Stromal cell of bone marrow (primary cell): ENCODE measurements around the gene DPPA2.
A peak's percentile ranks its signal among the peaks of the same experiment; 100 is the strongest.

ENCODE experiments used
- DNase-seq: peaks from one replicate; pipeline ENCODE4 v3.0.0-alpha.2; 2012; ENCODE audit warnings: low read depth

The DPPA2 gene

DNA sequence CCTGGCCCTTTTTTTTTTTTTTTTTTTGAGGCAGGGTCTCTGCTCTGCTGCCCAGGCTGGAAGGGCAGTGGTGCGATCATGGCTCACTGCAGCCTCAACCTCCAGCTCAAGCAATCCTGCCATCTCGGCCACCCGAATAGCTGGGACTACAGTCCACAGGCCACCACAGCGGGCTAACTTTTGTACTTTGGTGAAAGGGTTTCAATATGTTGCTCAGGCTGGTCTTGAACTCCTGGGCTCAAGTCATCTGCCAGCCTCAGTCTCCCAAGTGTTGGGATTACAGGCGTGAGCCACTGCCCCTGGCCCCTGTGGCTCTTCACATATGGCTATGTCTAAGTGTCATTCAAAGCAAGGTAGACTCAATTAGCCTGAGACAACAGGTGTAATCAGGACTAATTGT lies 8.8 kb upstream of the DPPA2 start:
- no peak for DNase-seq

- no peak for DNase-seq
Observed at GRCh38 chr3:109313061-109313460, 3.3 kb downstream of the DPPA2 start.

- DNase-seq = no peak
Observed at GRCh38 chr3:109297496-109297895, 18.8 kb downstream of the DPPA2 start.

DNA sequence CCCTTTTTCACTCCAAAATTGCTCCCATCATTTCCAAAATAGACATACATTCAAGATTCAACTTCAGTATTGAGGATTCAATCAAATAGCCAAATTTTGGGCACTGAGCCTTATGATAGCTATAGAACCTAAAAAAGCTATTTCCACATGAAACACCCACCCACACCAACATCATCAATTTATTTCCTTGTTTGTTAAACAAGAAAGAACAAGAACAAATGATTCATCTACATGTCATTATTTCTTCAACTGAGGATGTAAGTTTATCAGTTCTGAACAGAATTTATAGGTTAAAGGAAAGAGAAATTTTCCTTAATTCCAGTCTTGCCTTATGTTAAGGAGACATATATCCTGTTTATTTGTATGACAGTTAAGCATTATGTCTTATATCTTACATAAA lies 32.2 kb downstream of the DPPA2 start:
- DNase-seq = no peak

DNA sequence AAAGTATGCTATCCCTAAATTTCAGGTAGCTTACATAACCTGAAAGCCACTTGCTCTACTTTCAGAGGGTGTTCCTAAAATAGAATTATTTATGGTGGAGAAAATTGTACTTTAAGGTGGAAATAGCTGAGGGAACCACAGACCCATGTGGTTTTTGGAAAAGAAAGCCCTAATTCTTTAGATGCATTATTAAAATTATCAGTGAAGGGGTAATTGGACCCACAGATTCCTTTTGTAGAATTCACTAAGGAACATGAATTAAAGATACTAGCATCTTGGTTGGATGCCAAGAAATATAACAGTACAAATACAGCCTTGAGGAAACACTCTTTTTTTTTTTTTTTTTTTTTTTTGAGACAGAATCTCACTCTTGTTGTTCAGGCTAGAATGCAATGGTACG lies 37.8 kb downstream of the DPPA2 start:
- DNase-seq = no peak

GRCh38 chr3:109278141-109278540 lies 38.2 kb downstream of the DPPA2 start:
- DNase-seq = no peak

- DNase-seq = peak; percentile 13
Observed at GRCh38 chr3:109275702-109276293, 40.5 kb downstream of the DPPA2 start.

GRCh38 chr3:109270779-109271178 lies 45.5 kb downstream of the DPPA2 start:
- DNase-seq = no peak

- DNase-seq = no peak
Observed at GRCh38 chr3:109269577-109270275, 46.6 kb downstream of the DPPA2 start.

GRCh38 chr3:109268181-109268580 lies 48.1 kb downstream of the DPPA2 start:
- DNase-seq = no peak

DNA sequence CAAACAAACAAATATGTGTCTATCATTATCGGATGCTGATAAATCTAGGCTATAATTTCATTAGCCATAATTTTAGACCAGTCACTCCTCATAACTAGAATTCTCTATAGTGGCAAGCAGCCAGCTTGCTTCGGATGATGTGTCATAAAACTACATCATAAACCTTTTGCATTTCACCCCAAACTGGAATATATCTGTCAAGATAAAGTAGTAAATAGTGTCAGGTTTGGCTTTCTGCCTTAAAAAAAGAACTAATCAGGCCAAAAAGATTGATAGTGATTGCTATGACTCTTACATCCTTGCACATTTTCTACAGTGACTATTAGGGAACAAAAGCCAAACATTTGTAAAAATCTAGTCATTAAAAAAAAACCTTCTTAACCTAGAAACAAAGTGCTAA lies 51.0 kb downstream of the DPPA2 start:
- DNase-seq = peak; percentile 4

DNA sequence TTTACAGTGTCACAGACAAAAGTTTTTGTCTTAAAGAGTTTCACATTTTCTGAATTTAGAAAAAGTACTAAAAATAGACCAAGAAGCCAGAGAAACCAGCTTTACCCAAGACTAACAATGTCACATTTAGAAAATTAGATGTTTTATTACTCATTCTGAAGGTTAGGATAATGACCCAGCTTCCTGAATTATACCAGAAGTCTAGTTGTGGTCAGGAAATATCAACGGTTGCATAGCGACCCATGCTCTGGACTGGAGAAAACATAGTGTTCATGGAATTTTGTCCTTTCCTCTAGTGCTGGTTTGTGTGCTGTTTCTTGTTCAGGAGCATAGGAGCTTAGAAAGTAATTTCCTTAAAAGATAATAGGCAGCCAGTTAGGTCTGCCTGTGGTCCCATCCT lies 59.0 kb downstream of the DPPA2 start:
- peak; percentile 75 for DNase-seq

DNA sequence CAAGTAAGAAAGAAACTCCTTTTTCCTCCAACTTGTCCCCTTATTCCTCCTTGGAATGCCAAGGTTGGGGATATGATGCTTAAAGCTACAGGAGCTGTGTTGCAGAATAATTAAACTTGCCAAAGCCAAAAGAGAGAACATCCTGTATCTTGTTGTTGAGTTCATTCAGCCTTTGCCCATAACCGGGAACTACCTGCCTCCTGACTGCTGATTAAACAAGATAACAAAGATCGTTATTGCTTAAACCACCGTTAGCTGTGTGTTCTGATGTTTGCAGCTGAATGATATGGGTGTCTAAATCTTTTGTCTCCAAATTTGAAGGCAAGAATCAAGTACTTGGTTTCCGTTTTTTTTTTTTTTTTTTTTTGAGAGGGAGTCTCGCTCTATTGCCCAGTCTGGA lies 61.5 kb downstream of the DPPA2 start:
- no peak for DNase-seq

DNA sequence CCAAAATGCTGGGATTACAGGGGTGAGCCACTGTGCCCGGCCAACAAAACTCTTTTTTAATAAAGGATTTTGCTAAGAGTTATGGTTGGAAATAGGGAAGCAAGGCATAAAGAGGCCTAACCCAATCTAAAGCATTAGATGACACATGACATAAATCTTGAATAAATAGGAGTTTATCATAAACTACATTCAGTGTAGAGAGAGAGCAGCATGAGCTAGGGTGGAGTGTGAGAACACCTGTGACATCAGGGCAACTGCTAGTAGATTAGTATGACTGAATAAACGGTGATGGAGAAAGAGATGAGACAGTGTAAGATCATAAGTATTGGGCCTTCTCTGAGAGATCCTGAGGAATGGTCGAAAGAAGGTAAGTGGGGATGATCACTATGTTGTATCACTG lies 63.7 kb downstream of the DPPA2 start:
- no peak for DNase-seq
